Stimulated activated naive CD8-positive, alpha-beta T cell treated with anti-CD3 and anti-CD28 coated beads, Interleukin-15, Interleukin-2, amounts not matched to agents 100 ng/mL and 50 ng/mL, for 24 hours (primary cell): ENCODE measurements around the gene TBC1D32.
A peak's percentile ranks its signal among the peaks of the same experiment; 100 is the strongest.
"Not testable (repeated sequence)": the region's sequence is repeated elsewhere in the genome, so short reads cannot be mapped to it uniquely, and the experiment has no call there.

ENCODE experiments used
- H3K27ac Mint-ChIP-seq: one replicate; pipeline ENCODE4 v1.8.0; 2021; ENCODE audit warnings: mild to moderate bottlenecking, mixed read lengths
- H3K27me3 Mint-ChIP-seq: one replicate; pipeline ENCODE4 v1.8.0; 2021; ENCODE audit warnings: mixed read lengths
- H3K36me3 Mint-ChIP-seq: one replicate; pipeline ENCODE4 v1.8.0; 2021; ENCODE audit warnings: low read depth, mixed read lengths
- H3K4me1 Mint-ChIP-seq: one replicate; pipeline ENCODE4 v1.8.0; 2021; ENCODE audit warnings: low read depth, mixed read lengths
- H3K4me3 Mint-ChIP-seq: one replicate; pipeline ENCODE4 v1.8.0; 2021; ENCODE audit warnings: mild to moderate bottlenecking, mixed read lengths
- H3K9me3 Mint-ChIP-seq: one replicate; pipeline ENCODE4 v1.8.0; 2021; ENCODE audit warnings: mixed read lengths

TBC1D32 gene

GRCh38 chr6:121338956-121339355 is 4.7 kb upstream of the TBC1D32 start:
- peaks cover 17% of the 10 kb centered on the region for H3K27me3 Mint-ChIP-seq
- peaks cover 12% of the 10 kb centered on the region for H3K4me1 Mint-ChIP-seq
- H3K9me3 Mint-ChIP-seq, result no peaks in the 10 kb centered on the region
- H3K36me3 Mint-ChIP-seq, result no peaks in the 10 kb centered on the region
- H3K27ac Mint-ChIP-seq, result no peak overlapping the region
- no peak overlapping the region for H3K4me3 Mint-ChIP-seq

GRCh38 chr6:121338366-121338765 is 4.1 kb upstream of the TBC1D32 start:
- Mint-ChIP-seq H3K4me1 (peaks cover 13% of the 10 kb centered on the region), H3K4me3 (no peak overlapping the region), H3K27me3 (peaks cover 14% of the 10 kb centered on the region), H3K36me3 (no peaks in the 10 kb centered on the region), H3K9me3 (no peaks in the 10 kb centered on the region), H3K27ac (no peak overlapping the region)

DNA sequence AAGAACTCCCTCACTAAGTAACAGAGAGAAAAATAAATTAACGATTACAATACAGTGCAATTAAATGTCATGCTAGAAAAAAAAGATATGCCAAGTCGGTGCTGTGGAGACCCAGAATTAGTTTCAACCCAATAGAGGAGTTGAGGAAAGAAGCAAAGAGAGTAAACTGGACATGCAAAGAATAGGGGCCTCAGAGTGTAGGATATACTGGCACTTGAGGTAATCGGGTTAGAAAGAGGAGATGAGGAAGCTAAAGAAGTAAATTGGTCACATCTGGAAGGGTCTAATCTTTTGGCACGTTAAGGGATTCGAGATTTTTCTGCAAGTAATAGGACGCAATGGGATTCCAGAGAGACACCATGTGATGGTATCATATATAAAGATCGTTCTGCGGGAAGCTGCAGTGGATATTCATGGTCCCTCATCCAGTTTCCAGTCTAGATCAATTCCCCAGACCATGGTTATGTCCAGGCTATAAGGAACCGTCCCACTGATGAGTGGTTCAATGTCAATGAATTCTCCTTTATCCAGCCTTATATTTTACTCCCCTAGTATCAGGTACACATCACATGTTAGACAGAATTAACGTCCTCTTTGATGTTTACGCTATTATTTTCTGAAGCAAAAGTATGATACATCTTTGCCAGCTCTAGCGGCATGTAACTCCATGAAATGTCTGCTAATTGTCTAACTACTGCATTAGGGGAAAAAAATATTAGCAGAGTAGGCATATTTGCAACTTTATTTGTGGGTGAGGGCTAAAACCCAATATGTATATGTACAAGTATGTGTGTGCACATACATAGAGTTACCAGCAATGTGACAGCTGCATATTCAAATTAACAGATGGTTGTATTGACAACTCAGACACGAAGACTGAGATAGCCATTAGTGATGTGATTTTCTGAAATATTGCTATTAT is 1.1 kb upstream of the TBC1D32 start:
- no peaks in the 10 kb centered on the region for H3K9me3 Mint-ChIP-seq
- peaks cover 40% of the 10 kb centered on the region for H3K4me1 Mint-ChIP-seq
- peaks cover 4% of the 10 kb centered on the region for H3K27me3 Mint-ChIP-seq
- peak overlapping the region; percentile 99 for H3K27ac Mint-ChIP-seq
- H3K4me3 Mint-ChIP-seq, result peak overlapping the region; percentile 91
- peaks cover 3% of the 10 kb centered on the region for H3K36me3 Mint-ChIP-seq

DNA sequence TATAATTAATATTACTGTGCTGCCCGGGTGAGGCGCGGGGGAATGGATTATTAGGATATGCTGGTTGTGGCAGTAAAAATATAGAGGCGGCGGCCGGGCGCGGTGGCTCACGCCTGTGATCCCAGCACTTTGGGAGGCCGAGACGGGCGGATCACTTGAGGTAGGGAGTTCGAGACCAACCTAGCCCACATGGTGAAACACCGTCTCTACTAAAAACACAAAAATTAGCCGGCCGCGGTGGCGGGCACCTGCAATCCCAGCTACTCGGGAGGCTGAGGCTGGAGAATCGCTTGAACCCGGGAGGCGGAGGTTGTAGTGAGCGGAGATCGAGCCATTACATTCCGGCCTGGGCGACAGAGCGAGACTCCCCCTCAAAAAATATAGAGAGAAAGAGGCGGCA is 586 bp downstream of the TBC1D32 start:
- not testable (repeated sequence) for H3K27me3 Mint-ChIP-seq, H3K9me3 Mint-ChIP-seq

DNA sequence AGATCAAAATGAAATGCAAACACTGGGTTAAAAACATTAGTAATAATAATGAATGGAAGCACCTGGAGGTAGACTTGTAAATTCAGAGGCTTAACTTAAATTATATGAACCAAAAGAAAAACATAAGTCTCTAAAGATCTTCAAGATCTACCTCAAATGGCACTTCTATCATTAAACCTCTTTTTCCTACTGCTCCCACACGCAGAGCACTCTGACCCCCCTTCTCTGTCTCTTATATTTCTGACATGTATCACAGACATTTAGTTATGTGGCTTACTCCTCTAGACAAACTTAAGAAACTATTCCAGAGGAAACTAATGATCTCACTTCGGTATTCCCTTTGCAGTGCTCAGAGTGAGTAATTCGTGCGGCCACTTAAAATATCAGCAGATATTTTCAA is 1.1 kb downstream of the TBC1D32 start:
- Mint-ChIP-seq H3K27ac (no peak overlapping the region), H3K27me3 (no peaks in the 10 kb centered on the region), H3K9me3 (no peaks in the 10 kb centered on the region), H3K36me3 (peaks cover 3% of the 10 kb centered on the region), H3K4me1 (peaks cover 43% of the 10 kb centered on the region), H3K4me3 (peak overlapping the region; percentile 91)

More for the DNA sequence above, 586 bp downstream of the TBC1D32 start:
- peak overlapping the region; percentile 99 for H3K27ac Mint-ChIP-seq
- peak overlapping the region; percentile 91 for H3K4me3 Mint-ChIP-seq
- peaks cover 43% of the 10 kb centered on the region for H3K4me1 Mint-ChIP-seq
- H3K36me3 Mint-ChIP-seq, result not testable (repeated sequence)

DNA sequence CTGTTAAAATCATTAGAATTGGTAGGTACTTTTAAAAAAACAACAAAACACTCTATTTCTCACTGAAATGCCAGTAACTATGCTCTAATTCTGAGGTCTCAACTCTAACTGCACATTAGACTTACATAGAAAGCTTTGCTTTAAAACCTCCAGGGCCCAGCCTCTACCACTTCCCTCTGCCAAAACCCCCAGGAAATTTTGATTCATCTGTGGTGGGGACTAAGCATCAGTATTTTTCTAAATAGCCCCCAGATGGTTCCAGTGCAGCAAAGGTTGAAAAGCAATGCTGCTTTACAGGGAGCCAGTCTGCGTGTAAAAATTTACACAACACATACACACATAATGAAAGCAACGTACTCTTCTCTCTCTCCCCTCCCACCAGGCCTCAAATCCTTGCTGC is 3.8 kb downstream of the TBC1D32 start:
- H3K9me3 Mint-ChIP-seq, result no peaks in the 10 kb centered on the region
- peaks cover 3% of the 10 kb centered on the region for H3K36me3 Mint-ChIP-seq
- peaks cover 43% of the 10 kb centered on the region for H3K4me1 Mint-ChIP-seq
- no peaks in the 10 kb centered on the region for H3K27me3 Mint-ChIP-seq
- H3K4me3 Mint-ChIP-seq, result no peak overlapping the region
- no peak overlapping the region for H3K27ac Mint-ChIP-seq

GRCh38 chr6:121321282-121321681 is 13.0 kb downstream of the TBC1D32 start:
- Mint-ChIP-seq H3K36me3 (peaks cover 22% of the 10 kb centered on the region), H3K27ac (no peak overlapping the region)

DNA sequence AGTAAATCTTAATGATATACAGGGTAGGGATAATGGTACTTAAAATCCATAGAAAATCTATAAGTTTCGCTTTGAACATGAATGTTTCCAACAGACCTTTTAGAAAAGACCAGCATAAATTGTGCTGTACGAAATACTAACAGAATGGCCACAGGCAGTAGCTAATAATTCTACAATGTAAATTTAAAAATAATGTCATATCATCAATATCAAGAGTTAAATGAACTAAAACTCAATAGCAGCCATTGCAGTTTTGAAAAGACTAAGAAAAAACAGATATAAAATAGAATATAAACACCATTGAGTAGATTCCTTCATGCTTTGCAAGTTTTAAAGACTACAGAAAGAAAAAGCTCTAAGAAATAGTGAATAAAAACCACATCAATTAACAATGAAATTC is 14.7 kb downstream of the TBC1D32 start:
- Mint-ChIP-seq H3K4me1 (peaks cover 7% of the 10 kb centered on the region), H3K27me3 (no peaks in the 10 kb centered on the region), H3K36me3 (peaks cover 23% of the 10 kb centered on the region), H3K27ac (no peak overlapping the region), H3K4me3 (no peak overlapping the region), H3K9me3 (no peaks in the 10 kb centered on the region)

More at GRCh38 chr6:121321282-121321681, 13.0 kb downstream of the TBC1D32 start:
- no peak overlapping the region for H3K4me3 Mint-ChIP-seq
- no peaks in the 10 kb centered on the region for H3K9me3 Mint-ChIP-seq
- peaks cover 7% of the 10 kb centered on the region for H3K4me1 Mint-ChIP-seq
- H3K27me3 Mint-ChIP-seq, result no peaks in the 10 kb centered on the region

- Mint-ChIP-seq H3K36me3 (peaks cover 24% of the 10 kb centered on the region), H3K4me3 (no peak overlapping the region), H3K27me3 (no peaks in the 10 kb centered on the region), H3K4me1 (peaks cover 7% of the 10 kb centered on the region), H3K27ac (no peak overlapping the region), H3K9me3 (no peaks in the 10 kb centered on the region)
Observed at GRCh38 chr6:121319112-121319553, 15.1 kb downstream of the TBC1D32 start.

GRCh38 chr6:121314381-121315112 is 19.7 kb downstream of the TBC1D32 start:
- Mint-ChIP-seq H3K27ac (no peak overlapping the region), H3K4me3 (no peak overlapping the region), H3K27me3 (no peaks in the 10 kb centered on the region), H3K4me1 (no peaks in the 10 kb centered on the region), H3K36me3 (peaks cover 32% of the 10 kb centered on the region), H3K9me3 (no peaks in the 10 kb centered on the region)

- H3K4me3 Mint-ChIP-seq, result not testable (repeated sequence)
Observed at GRCh38 chr6:121311814-121312213, 22.5 kb downstream of the TBC1D32 start.

DNA sequence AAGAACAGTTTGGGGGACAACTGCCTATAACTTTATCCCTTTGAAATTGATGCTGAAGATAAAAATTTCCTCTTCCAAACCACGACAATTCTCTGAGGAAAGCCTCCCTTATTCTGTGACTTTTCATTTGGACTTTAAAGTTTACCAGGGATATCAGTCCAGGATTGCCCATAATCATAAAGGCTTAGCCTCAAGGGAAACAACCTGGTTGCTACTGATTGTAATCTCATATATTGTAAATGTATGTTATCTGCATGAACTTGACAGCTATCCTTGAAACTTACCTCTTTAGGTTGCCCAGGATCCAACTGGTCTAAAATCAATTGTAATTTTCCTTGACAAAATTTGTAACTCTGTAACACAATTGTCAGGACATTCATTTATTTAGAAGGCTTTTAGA is 23.8 kb downstream of the TBC1D32 start:
- Mint-ChIP-seq H3K9me3 (no peaks in the 10 kb centered on the region), H3K36me3 (peaks cover 18% of the 10 kb centered on the region), H3K27me3 (no peaks in the 10 kb centered on the region), H3K4me3 (no peak overlapping the region), H3K4me1 (no peaks in the 10 kb centered on the region), H3K27ac (no peak overlapping the region)

More at GRCh38 chr6:121311814-121312213, 22.5 kb downstream of the TBC1D32 start:
- H3K9me3 Mint-ChIP-seq, H3K27me3 Mint-ChIP-seq, H3K27ac Mint-ChIP-seq, H3K4me1 Mint-ChIP-seq: not testable (repeated sequence)
- H3K36me3 Mint-ChIP-seq, result peaks cover 23% of the 10 kb centered on the region

GRCh38 chr6:121309768-121310469 is 24.4 kb downstream of the TBC1D32 start:
- Mint-ChIP-seq H3K27me3 (no peaks in the 10 kb centered on the region), H3K4me1 (no peaks in the 10 kb centered on the region), H3K36me3 (peaks cover 18% of the 10 kb centered on the region), H3K4me3 (no peak overlapping the region), H3K9me3 (no peaks in the 10 kb centered on the region), H3K27ac (no peak overlapping the region)

- peaks cover 3% of the 10 kb centered on the region for H3K36me3 Mint-ChIP-seq
- no peaks in the 10 kb centered on the region for H3K27me3 Mint-ChIP-seq
- no peak overlapping the region for H3K4me3 Mint-ChIP-seq
- H3K4me1 Mint-ChIP-seq, result peaks cover 4% of the 10 kb centered on the region
- no peak overlapping the region for H3K27ac Mint-ChIP-seq
- no peaks in the 10 kb centered on the region for H3K9me3 Mint-ChIP-seq
Observed at GRCh38 chr6:121305957-121306607, 28.2 kb downstream of the TBC1D32 start.
